H1 (cell line): Measurements from ENCODE around the gene TMPRSS11B. TPM values are rescaled to one million over a fixed set of nuclear protein-coding genes. Genes with fewer than 3 reads are reported as not detected.

Experiments
- CTCF ChIA-PET: fragments of 300-600 bp; sonication (Branson Sonifier 250); formaldehyde crosslinking; loops from one replicate; lab custom pipeline; 2021; ENCODE audit not compliant: partially characterized antibody; lab: Charles Lee
- POLR2A ChIA-PET: fragments of 300-600 bp; sonication (Branson Sonifier 250); formaldehyde crosslinking; loops from one replicate; lab custom pipeline; 2021; ENCODE audit warnings: inconsistent platforms; ENCODE audit not compliant: partially characterized antibody; lab: Charles Lee
- DNase-seq, 2 experiments: peaks; one replicate each; pipeline versions ENCODE4 v3.0.0 to v3.0.0-alpha.2; 2010 to 2022; ENCODE audit warnings: low spot score in 2 of 2, low read depth in 1 of 2, mixed read lengths in 1 of 2
- FAIRE-seq: peaks from 2 replicates; lab custom pipeline; 2011; peaks lifted over from hg19 to GRCh38; lab: Jason Lieb, UNC
- H2AFZ ChIP-seq: 2 replicates; pipeline ENCODE4 v1.8.1; 2012; ENCODE audit warnings: low read length, inconsistent platforms
- H2AK5ac ChIP-seq: 2 replicates; pipeline ENCODE4 v1.6.1; 2013; ENCODE audit warnings: low read depth, low read length
- H2BK120ac ChIP-seq: replicated peaks from 2 replicates; pipeline ENCODE3; 2013; ENCODE audit warnings: low read depth, low read length, inconsistent platforms
- H2BK12ac ChIP-seq: 2 replicates; pipeline ENCODE4 v1.6.1; 2013; ENCODE audit warnings: low read depth, low read length
- H2BK15ac ChIP-seq: 2 replicates; pipeline ENCODE4 v1.6.1; 2013; ENCODE audit warnings: low read length
- H2BK20ac ChIP-seq: 2 replicates; pipeline ENCODE4 v1.6.1; 2013; ENCODE audit warnings: low read length
- H2BK5ac ChIP-seq: 2 replicates; pipeline ENCODE4 v1.6.1; 2013; ENCODE audit warnings: low read depth, low read length
- H3K14ac ChIP-seq: 2 replicates; pipeline ENCODE4 v1.6.1; 2013; ENCODE audit warnings: inconsistent platforms; ENCODE audit not compliant: insufficient read length
- H3K18ac ChIP-seq: 2 replicates; pipeline ENCODE4 v1.6.1; 2013; ENCODE audit warnings: low read length; ENCODE audit errors: extremely low read depth
- H3K23ac ChIP-seq: 2 replicates; pipeline ENCODE4 v1.6.1; 2013; ENCODE audit warnings: inconsistent platforms; ENCODE audit not compliant: insufficient read length
- H3K23me2 ChIP-seq: 2 replicates; pipeline ENCODE4 v1.6.1; 2013; ENCODE audit warnings: low read depth, low read length
- H3K27ac ChIP-seq: 2 replicates; pipeline ENCODE4 v1.6.1; 2011; ENCODE audit warnings: low read depth, low read length, inconsistent platforms
- H3K27me3 ChIP-seq, 4 experiments: replicated peaks in 1 of 4; 1 replicate in 1 of 4; 2 replicates in 3 of 4; pipeline versions ENCODE4 v1.6.1 to v1.8.1; 2011 to 2013; ENCODE audit warnings: low read length in 3 of 4, mild to moderate bottlenecking in 3 of 4, inconsistent platforms in 2 of 4, mixed read lengths in 2 of 4, moderate library complexity in 1 of 4; ENCODE audit not compliant: control insufficient read depth in 3 of 4, insufficient read depth in 3 of 4; ENCODE audit errors: extremely low read depth in 1 of 4
- H3K36me3 ChIP-seq, 4 experiments: 2 replicates each; pipeline versions ENCODE4 v1.6.1 to v1.8.1; 2011 to 2013; ENCODE audit warnings: mild to moderate bottlenecking in 4 of 4, low read length in 3 of 4, moderate library complexity in 2 of 4, control low read depth in 1 of 4, inconsistent platforms in 1 of 4; ENCODE audit not compliant: insufficient read depth in 4 of 4, control insufficient read depth in 2 of 4
- H3K4ac ChIP-seq: replicated peaks from 2 replicates; pipeline ENCODE3; 2013; ENCODE audit warnings: low read length, low read depth, mixed read lengths, inconsistent platforms; ENCODE audit not compliant: insufficient read length
- H3K4me1 ChIP-seq, 4 experiments: replicated peaks in 1 of 4; 1 replicate in 1 of 4; 2 replicates in 3 of 4; pipeline versions ENCODE4 v1.6.1 to v1.8.1; 2011 to 2013; ENCODE audit warnings: low read length in 3 of 4, inconsistent platforms in 2 of 4, mixed read lengths in 1 of 4; ENCODE audit not compliant: insufficient read depth in 4 of 4, control insufficient read depth in 3 of 4
- H3K4me2 ChIP-seq, 2 experiments: 2 replicates each; pipeline versions ENCODE4 v1.6.1 to v1.8.1; 2011 to 2013; ENCODE audit warnings: low read depth in 2 of 2, low read length in 2 of 2, control low read depth in 1 of 2, inconsistent platforms in 1 of 2, mild to moderate bottlenecking in 1 of 2; ENCODE audit not compliant: insufficient read depth in 1 of 2
- H3K4me3 ChIP-seq, 4 experiments: fragments of 200-600, 300-600 bp in 1 of 4; sonication (generic), shearing (Covaris generic), sonication (Bioruptor Twin) in 1 of 4; 2 replicates each; pipeline versions ENCODE4 v1.5.1 to v1.8.1; 2011 to 2016; ENCODE audit warnings: low read length in 4 of 4, low read depth in 3 of 4, control low read depth in 2 of 4, inconsistent platforms in 2 of 4, mild to moderate bottlenecking in 2 of 4, mixed read lengths in 1 of 4, moderate library complexity in 1 of 4; ENCODE audit not compliant: insufficient read depth in 2 of 4; ENCODE audit errors: extremely low read depth in 1 of 4
- H3K56ac ChIP-seq: replicated peaks from 2 replicates; pipeline ENCODE3; 2013; ENCODE audit warnings: low read depth, mild to moderate bottlenecking, mixed read lengths, low read length, inconsistent platforms; ENCODE audit not compliant: insufficient read length
- H3K79me1 ChIP-seq: 2 replicates; pipeline ENCODE4 v1.6.1; 2013; ENCODE audit warnings: low read depth, low read length, control low read depth
- H3K79me2 ChIP-seq, 2 experiments: 2 replicates each; pipeline versions ENCODE4 v1.6.1 to v1.8.1; 2012 to 2013; ENCODE audit warnings: low read length in 2 of 2, mild to moderate bottlenecking in 2 of 2, inconsistent platforms in 1 of 2; ENCODE audit not compliant: insufficient read depth in 2 of 2, control insufficient read depth in 1 of 2
- H3K9ac ChIP-seq, 4 experiments: replicated peaks in 1 of 4; 1 replicate in 1 of 4; 2 replicates in 3 of 4; pipeline versions ENCODE4 v1.6.1 to v1.8.1; 2011 to 2013; ENCODE audit warnings: low read depth in 3 of 4, low read length in 3 of 4, control low read depth in 2 of 4, mild to moderate bottlenecking in 2 of 4, moderate library complexity in 2 of 4, inconsistent platforms in 1 of 4; ENCODE audit errors: extremely low read depth in 1 of 4
- H3K9me3 ChIP-seq, 2 experiments: 2 replicates each; pipeline versions ENCODE4 v1.6.1 to v1.8.1; 2012 to 2013; ENCODE audit warnings: mild to moderate bottlenecking in 2 of 2, moderate library complexity in 2 of 2, control low read depth in 1 of 2, inconsistent platforms in 1 of 2, low read depth in 1 of 2, low read length in 1 of 2, mixed read lengths in 1 of 2; ENCODE audit not compliant: insufficient read depth in 2 of 2
- H4K20me1 ChIP-seq, 2 experiments: replicated peaks in 1 of 2; 2 replicates each; pipeline versions ENCODE3 to v1.8.1; 2011 to 2013; ENCODE audit warnings: inconsistent platforms in 2 of 2, low read length in 2 of 2, mild to moderate bottlenecking in 1 of 2; ENCODE audit not compliant: insufficient read depth in 2 of 2, control insufficient read depth in 1 of 2
- H4K5ac ChIP-seq: 2 replicates; pipeline ENCODE4 v1.6.1; 2013; ENCODE audit warnings: low read length, low read depth, mixed read lengths, inconsistent platforms; ENCODE audit not compliant: insufficient read length
- H4K8ac ChIP-seq: 2 replicates; pipeline ENCODE4 v1.8.0; 2013; ENCODE audit warnings: mild to moderate bottlenecking, moderate library complexity, low read length, inconsistent platforms; ENCODE audit not compliant: insufficient read depth; ENCODE audit errors: extremely low read depth
- H4K91ac ChIP-seq: replicated peaks from 2 replicates; pipeline ENCODE3; 2013; ENCODE audit warnings: low read length, mixed read lengths, inconsistent platforms; ENCODE audit not compliant: insufficient read length
- PHF8 ChIP-seq: fragments of 200-600 bp; sonication (generic); conservative IDR thresholded peaks from 2 replicates; pipeline ENCODE4 v1.7.1; 2012; ENCODE audit warnings: low read depth, mild to moderate bottlenecking, inconsistent platforms, low read length, moderate library complexity
- WGBS, 2 experiments: shearing (Covaris generic) in 1 of 2; methylation state at CpG; one replicate each; pipeline versions ENCODE4 v1.1.6 to v1.1.7; 2013 to 2015; ENCODE audit warnings: low lambda C conversion rate in 2 of 2, mixed read lengths in 2 of 2, inconsistent platforms in 1 of 2, low coverage in 1 of 2, missing lambda C conversion rate in 1 of 2; ENCODE audit not compliant: insufficient replicate concordance in 2 of 2, insufficient coverage in 1 of 2, insufficient read length in 1 of 2; ENCODE audit errors: extremely low coverage in 1 of 2, missing lambda C conversion rate in 1 of 2; 5-methylcytosine and 5-hydroxymethylcytosine counted together
- polyA plus RNA-seq, 7 experiments: library from polyadenylated mRNA; depleted of rRNA in 3 of 7; stranded (reverse) in 5 of 7; unstranded in 2 of 7; fragments of >200 nt in 5 of 7; fragments of 200-250 nt in 2 of 7; gene quantifications; 1 replicate in 5 of 7; 2 replicates in 1 of 7; 4 replicates in 1 of 7; pipeline versions ENCODE4 v1.2.1 to v1.2.3, GENCODE V29; 2011 to 2013; ENCODE audit warnings: missing spikeins in 2 of 7, mixed read lengths in 2 of 7
- total RNA-seq: library from RNA; stranded (reverse); fragmentation: NEBNext Ultra II Directional; extraction: Animal tissue kit (Norgen Biotek cat#: 25700); gene quantifications from 2 replicates; pipeline ENCODE4 v1.2.1, GENCODE V29; 2021

The TMPRSS11B gene
- total and polyA plus RNA-seq, 2 of the 8 experiments (the other 6 are each of a cell fraction or from before 2014, with no cell fraction given), result not detected

DNA sequence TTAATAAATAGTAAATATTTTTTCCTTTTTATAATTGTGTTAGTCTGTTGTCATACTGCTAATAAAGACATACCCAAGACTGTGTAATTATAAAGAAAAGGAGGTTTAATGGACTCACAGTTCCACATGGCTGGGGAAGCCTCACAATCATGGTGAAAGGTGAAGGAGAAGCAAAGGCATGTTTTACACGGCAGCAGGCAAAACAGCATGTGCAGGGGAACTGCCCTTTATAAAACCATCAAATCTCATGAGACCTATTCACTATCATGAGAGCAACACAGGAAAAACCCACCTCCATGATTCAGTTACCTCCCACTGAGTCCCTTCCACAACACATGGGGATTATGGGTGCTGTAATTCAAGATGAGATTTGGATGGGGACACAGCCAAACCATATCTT lies 45.8 kb upstream of the TMPRSS11B start:
- Histone ChIP-seq H2BK5ac (no peak overlapping the region), H3K4me1 (no peaks in the 10 kb centered on the region; a peak in 1 of 7 replicates), H4K91ac (no peak overlapping the region), H3K18ac (no peak overlapping the region), H3K79me2 (no peaks in the 10 kb centered on the region), H3K56ac (no peak overlapping the region), H3K23me2 (no peaks in the 10 kb centered on the region), H2AFZ (no peak overlapping the region), H3K9ac (no peak overlapping the region), H2BK20ac (no peak overlapping the region), H2BK12ac (no peak overlapping the region), H3K27ac (no peak overlapping the region), H3K14ac (no peak overlapping the region)
- FAIRE-seq, result no peak
- DNase-seq, result no peak
- WGBS, 2 experiments, result 94% methylated on average over 1 of the region's 1 CpG; no CpG with 5 or more reads in 1 of the 2 experiments
- no peak for TF ChIP-seq PHF8
- TF ChIP-seq, all 59 proteins: peak for 0
- no peaks in the 10 kb centered on the region for H3K27me3 ChIP-seq
- no peak overlapping the region for H2AK5ac ChIP-seq
- H3K4me2 ChIP-seq, result no peak overlapping the region
- ChIA-PET CTCF (no interaction called here), POLR2A (no interaction called here)
- peaks cover 0 to 5% of the 10 kb centered on the region in 2 experiments; a peak in 2 of 4 replicates for H3K9me3 ChIP-seq
- H3K23ac ChIP-seq, result no peak overlapping the region
- no peak overlapping the region for H3K4me3 ChIP-seq
- no peak overlapping the region for H2BK120ac ChIP-seq
- H4K5ac ChIP-seq, result no peak overlapping the region
- H4K20me1 ChIP-seq, result no peaks in the 10 kb centered on the region
- no peaks in the 10 kb centered on the region for H3K79me1 ChIP-seq
- H3K36me3 ChIP-seq, result no peaks in the 10 kb centered on the region; a peak in 1 of 8 replicates
- H3K4ac ChIP-seq, result no peak overlapping the region
- H4K8ac ChIP-seq, result no peak overlapping the region
- no peak overlapping the region for H2BK15ac ChIP-seq
